Muscle of leg (tissue), 11 donors: ENCODE data around the gene POLR1H. TPM values are rescaled to one million over a fixed set of nuclear protein-coding genes. Genes with fewer than 3 reads are reported as not detected.
A peak's percentile ranks its signal among the peaks of the same experiment; 100 is the strongest.

Source experiments
- DNase-seq: peaks from one replicate; pipeline ENCODE4 v3.0.0; 2013
- H3K27ac ChIP-seq: one replicate; pipeline ENCODE4 v1.5.1; 2013; ENCODE audit warnings: mild to moderate bottlenecking, low read length, control low read depth
- H3K27me3 ChIP-seq: one replicate; pipeline ENCODE4 v1.6.1; 2013; ENCODE audit warnings: low read length; ENCODE audit not compliant: control insufficient read depth, insufficient read depth
- H3K36me3 ChIP-seq: one replicate; pipeline ENCODE4 v1.6.1; 2013; ENCODE audit warnings: low read length; ENCODE audit not compliant: control insufficient read depth, insufficient read depth
- H3K4me1 ChIP-seq: one replicate; pipeline ENCODE4 v1.6.1; 2013; ENCODE audit warnings: low read length; ENCODE audit not compliant: control insufficient read depth, insufficient read depth
- H3K4me3 ChIP-seq: one replicate; pipeline ENCODE4 v1.5.1; 2013; ENCODE audit warnings: low read length, control low read depth
- H3K9me3 ChIP-seq: replicated peaks from 2 replicates; pipeline ENCODE4 v1.6.1; 2013; ENCODE audit warnings: low read depth, low read length; ENCODE audit not compliant: control insufficient read depth
- WGBS: methylation state at CpG from one replicate; pipeline ENCODE4 v1.1.5; 2013; ENCODE audit warnings: missing lambda C conversion rate; ENCODE audit not compliant: insufficient coverage; 5-methylcytosine and 5-hydroxymethylcytosine counted together
- polyA plus RNA-seq, 8 donors: library from polyadenylated mRNA; unstranded; fragments of 120-200 nt; gene quantifications; one replicate each; pipeline versions ENCODE4 v1.2.1 to v1.2.3, GENCODE V29; 2013; ENCODE audit warnings: inconsistent platforms in 1 of 8, low replicate concordance in 1 of 8; ENCODE audit not compliant: insufficient read length in 8 of 8, insufficient read depth in 1 of 8
- total RNA-seq: library from RNA; stranded (reverse); fragments of 120-200 nt; gene quantifications from one replicate; pipeline ENCODE4 v1.2.4, GENCODE V29; 2013

The POLR1H gene
- total and polyA plus RNA-seq, 9 donors: 19.7 to 38.3 (median 26.1) TPM

- H3K4me3 ChIP-seq: no peak overlapping the region
- no peaks in the 10 kb centered on the region for H3K9me3 ChIP-seq
- no peak for DNase-seq
- WGBS: no CpG with 5 or more reads among the region's 3 CpGs
- H3K27ac ChIP-seq: no peak overlapping the region
- no peaks in the 10 kb centered on the region for H3K4me1 ChIP-seq
- no peaks in the 10 kb centered on the region for H3K27me3 ChIP-seq
- peaks cover 11% of the 10 kb centered on the region for H3K36me3 ChIP-seq
Measured at GRCh38 chr6:30053682-30054081, 7.4 kb upstream of the POLR1H start.

DNA sequence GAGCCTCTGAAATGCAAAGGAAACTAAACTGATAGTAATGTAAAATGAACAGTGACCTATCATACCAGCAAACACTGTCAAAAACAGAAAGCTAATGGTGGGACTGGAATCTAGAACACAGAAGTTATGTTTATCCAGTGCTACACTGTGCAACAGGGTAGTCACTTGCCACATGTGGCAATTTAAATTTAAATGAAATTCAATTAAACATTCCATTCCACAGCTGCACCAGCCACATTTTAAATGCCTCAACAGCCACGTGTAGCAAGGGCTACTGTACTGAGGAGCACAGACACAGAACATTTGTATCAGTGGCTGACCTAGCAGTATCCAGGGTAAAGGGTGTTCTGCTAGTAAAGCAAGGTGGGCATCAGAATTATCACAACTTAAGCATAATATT, 5.6 kb upstream of the POLR1H start:
- Histone ChIP-seq H3K4me3 (no peak overlapping the region), H3K9me3 (no peaks in the 10 kb centered on the region), H3K36me3 (peaks cover 11% of the 10 kb centered on the region), H3K27me3 (no peaks in the 10 kb centered on the region), H3K4me1 (peaks cover 6% of the 10 kb centered on the region), H3K27ac (no peak overlapping the region)
- DNase-seq: no peak
- no CpG with 5 or more reads among the region's 1 CpG for WGBS

DNA sequence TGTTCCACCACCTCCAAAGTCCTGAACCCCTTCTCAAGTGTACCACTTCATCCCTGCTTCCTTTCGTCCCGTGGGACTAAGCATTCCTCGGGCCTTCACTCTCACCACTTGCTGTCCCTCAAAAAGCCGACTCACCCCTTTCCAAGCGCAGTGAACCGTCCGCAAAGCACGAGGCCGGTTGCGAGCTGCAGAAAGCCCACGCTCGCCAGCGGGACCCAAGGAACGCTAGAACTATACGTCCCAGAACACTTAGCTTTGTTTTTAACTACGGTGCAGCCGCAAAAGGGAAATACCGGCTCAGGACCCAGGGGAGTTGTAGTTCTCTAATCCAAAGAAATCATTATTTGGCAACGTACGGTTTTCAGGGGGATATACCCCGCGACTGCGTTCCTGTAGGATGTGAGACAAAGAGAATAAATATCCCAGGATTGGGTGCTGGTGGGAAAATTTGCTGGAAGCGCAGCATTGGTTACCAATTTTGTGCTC, 416 bp upstream of the POLR1H start:
- H3K27ac ChIP-seq: peak overlapping the region; percentile 98
- peaks cover 11% of the 10 kb centered on the region for H3K4me1 ChIP-seq
- H3K4me3 ChIP-seq: peak overlapping the region; percentile 90
- H3K27me3 ChIP-seq: no peaks in the 10 kb centered on the region
- peak; percentile 62 for DNase-seq
- 0% methylated on average over 19 of the region's 24 CpGs for whole genome bisulfite sequencing
- H3K9me3 ChIP-seq: no peaks in the 10 kb centered on the region
- peaks cover 14% of the 10 kb centered on the region for H3K36me3 ChIP-seq

- Histone ChIP-seq H3K9me3 (no peaks in the 10 kb centered on the region), H3K4me3 (peak overlapping the region; percentile 90), H3K36me3 (peaks cover 14% of the 10 kb centered on the region), H3K27me3 (no peaks in the 10 kb centered on the region), H3K4me1 (peaks cover 15% of the 10 kb centered on the region), H3K27ac (peak overlapping the region; percentile 98)
- 52% methylated on average over 8 of the region's 13 CpGs for WGBS
- no peak for DNase-seq
Measured at GRCh38 chr6:30061858-30062458, 893 bp downstream of the POLR1H start.

GRCh38 chr6:30062471-30063178, 1.6 kb downstream of the POLR1H start:
- Histone ChIP-seq H3K36me3 (peaks cover 9% of the 10 kb centered on the region), H3K4me1 (peaks cover 17% of the 10 kb centered on the region), H3K9me3 (no peaks in the 10 kb centered on the region), H3K27me3 (no peaks in the 10 kb centered on the region), H3K4me3 (no peak overlapping the region), H3K27ac (peak overlapping the region; percentile 98)
- no CpG with 5 or more reads among the region's 7 CpGs for WGBS
- no peak for DNase-seq

DNA sequence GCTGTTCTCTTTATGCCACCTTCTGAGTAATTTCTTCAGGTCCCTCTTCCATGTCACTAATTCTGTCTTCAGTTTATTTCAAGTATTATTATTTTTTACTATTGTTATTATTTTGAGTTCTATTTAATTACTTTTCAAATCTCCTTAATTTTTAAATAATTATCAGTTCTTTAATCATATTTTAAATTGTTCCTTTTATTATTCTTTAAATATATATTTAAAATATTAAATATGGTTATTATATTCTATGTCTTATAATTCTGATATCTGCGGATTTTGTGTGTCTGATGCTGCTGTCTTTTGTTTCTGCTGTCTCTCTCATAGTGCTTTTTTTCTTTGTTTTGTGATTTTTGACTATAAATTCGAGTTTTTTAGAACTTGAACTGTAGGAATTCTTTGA, 2.2 kb downstream of the POLR1H start:
- no peak overlapping the region for H3K27ac ChIP-seq
- no peak overlapping the region for H3K4me3 ChIP-seq
- no peaks in the 10 kb centered on the region for H3K27me3 ChIP-seq
- peaks cover 17% of the 10 kb centered on the region for H3K4me1 ChIP-seq
- DNase-seq: no peak
- H3K9me3 ChIP-seq: no peaks in the 10 kb centered on the region
- peaks cover 9% of the 10 kb centered on the region for H3K36me3 ChIP-seq
- no CpG with 5 or more reads among the region's 2 CpGs for WGBS

DNA sequence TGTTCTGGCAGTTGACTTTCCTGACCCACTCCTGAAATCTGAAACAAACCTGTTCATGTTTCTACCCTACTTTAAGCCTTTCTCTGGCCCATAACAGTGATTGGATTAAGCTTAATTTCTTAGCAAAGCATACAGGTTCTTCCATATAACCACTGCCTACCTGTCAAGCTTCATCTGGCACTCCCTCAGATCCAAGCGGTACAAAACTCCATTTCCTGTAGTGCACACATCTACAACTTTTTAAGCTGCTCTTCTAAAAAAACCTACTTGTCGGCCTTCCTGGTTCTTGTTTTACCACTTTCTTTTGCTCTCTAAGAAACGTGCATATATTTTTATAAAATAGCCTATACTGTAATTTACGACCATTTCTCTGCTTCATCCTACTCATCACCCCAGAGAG, 5.0 kb downstream of the POLR1H start:
- Histone ChIP-seq H3K27ac (peak overlapping the region; percentile 94), H3K9me3 (no peaks in the 10 kb centered on the region), H3K4me1 (peaks cover 14% of the 10 kb centered on the region), H3K36me3 (peaks cover 26% of the 10 kb centered on the region), H3K4me3 (peak overlapping the region; percentile 69), H3K27me3 (peaks cover 8% of the 10 kb centered on the region)
- DNase-seq: no peak
- WGBS: 10% methylated on average over 1 of the region's 4 CpGs

DNA sequence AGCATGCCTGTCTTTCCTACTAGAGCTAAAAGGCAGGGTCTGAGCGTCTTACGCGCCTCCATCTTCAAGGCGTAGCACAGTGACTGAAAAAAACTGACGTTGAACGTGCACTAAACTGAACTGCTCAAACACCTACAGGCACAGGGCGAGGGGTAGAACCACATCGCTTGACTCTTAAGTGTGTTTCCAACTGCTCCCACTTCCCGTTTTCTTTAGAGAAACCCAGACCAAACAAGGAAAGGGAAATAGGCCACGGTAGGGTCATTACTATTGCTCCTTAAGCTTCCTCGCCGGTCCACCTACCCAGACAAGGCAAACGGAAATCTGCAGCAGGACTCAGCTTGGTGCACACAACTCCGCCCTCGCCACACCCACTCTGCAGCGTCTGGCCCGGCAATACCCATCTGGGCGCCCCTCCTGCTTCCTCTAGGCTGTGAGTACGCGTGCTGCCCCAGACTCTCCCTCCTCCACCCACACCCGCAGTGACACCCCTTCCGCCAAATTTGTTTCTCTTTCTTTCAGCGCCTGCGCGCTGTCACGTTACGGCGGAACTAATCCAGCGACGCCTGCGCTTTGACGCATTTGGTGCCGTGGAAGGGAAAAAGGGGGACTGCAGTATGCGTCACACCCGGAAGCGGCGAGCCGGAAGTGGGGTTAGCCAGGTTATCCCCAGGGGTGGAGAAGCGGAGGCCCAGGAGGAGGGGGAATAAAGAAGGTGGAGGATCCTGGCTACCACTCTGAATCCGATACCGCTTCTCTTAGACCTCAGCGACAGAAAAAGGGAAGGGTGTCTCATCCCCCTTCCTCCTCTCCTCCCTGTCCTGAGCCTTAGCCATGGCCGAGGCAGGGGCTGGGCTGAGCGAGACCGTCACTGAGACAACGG, 5.8 kb downstream of the POLR1H start, which contains the start of gene PPP1R11:
Gene PPP1R11 (plus strand): TSS at position 622 of the 883 bp plus-strand sequence. CDS start 213 bp downstream, at position 835.
- Histone ChIP-seq H3K4me3 (peak within 1 kb of the TSS; percentile 69), H3K36me3 (peaks cover 26% of the 10 kb centered on the region), H3K27ac (peak within 1 kb of the TSS; percentile 94), H3K9me3 (no peaks in the 10 kb centered on the region), H3K27me3 (peaks cover 16% of the 10 kb centered on the region), H3K4me1 (peaks cover 20% of the 10 kb centered on the region)
- 0% methylated on average over 40 of the region's 46 CpGs for WGBS
- DNase-seq: peak; percentile 100

DNA sequence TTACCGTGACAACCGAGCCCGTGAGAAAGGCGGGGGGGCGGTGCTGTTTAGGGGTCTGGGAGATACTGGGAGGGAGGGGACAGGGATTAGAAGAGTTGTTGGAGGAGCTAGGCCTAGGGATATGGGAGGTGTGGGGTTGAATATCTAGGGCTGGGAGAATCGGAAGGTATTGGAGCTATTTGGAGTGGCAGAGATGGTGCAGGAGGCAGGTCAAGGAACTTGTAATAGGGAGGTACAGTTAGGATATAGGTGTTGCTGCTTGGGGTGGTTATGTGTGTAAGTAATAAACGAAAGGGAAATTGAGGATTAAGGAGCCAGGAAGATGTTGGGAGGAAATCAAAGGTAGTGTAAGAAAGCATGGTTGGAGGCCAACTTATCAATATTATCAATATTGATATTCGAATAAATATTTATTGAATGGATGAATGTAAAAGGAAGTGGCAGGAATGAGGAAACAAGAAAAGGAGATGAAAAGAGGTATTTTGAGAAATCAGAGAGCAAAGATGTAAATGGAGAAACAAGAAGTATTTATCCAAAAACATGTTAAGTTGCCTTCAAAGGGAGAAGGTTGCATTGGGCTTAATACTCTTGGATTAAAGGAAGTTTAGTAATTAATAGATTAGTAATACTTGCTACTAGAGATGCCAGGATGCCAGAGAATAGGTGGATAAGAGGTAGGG, 6.5 kb downstream of the POLR1H start:
- Histone ChIP-seq H3K4me3 (peak overlapping the region; percentile 69), H3K27ac (peak overlapping the region; percentile 94), H3K9me3 (no peaks in the 10 kb centered on the region), H3K27me3 (peaks cover 23% of the 10 kb centered on the region), H3K36me3 (peaks cover 26% of the 10 kb centered on the region), H3K4me1 (peaks cover 16% of the 10 kb centered on the region)
- WGBS: 3% methylated on average over 6 of the region's 8 CpGs
- DNase-seq: no peak
